ENCODE data around the gene GFRA4. TPM values are rescaled to one million over a fixed set of nuclear protein-coding genes. Genes with fewer than 3 reads are reported as not detected.
A peak's percentile ranks its signal among the peaks of the same experiment; 100 is the strongest.

The GFRA4 gene
- total RNA-seq, 1 experiment from 2014 or later: not detected

- TF ChIP-seq NR1H2 (CRISPR knock-in tag; IDR thresholded peaks at IDR 0.05): no peak
- no peak for TF ChIP-seq MLX (CRISPR knock-in tag; IDR thresholded peaks at IDR 0.05)
- no peak for TF ChIP-seq STAT6 (CRISPR knock-in tag; conservative IDR thresholded peaks at IDR 0.05; ENCODE audit: low read depth)
- no peak for TF ChIP-seq ZBTB21 (CRISPR knock-in tag; IDR thresholded peaks at IDR 0.05; ENCODE audit: borderline replicate concordance)
- TF ChIP-seq ZNF232 (CRISPR knock-in tag; IDR thresholded peaks at IDR 0.05): no peak
- no peak for TF ChIP-seq NFE2L1 (CRISPR knock-in tag; IDR thresholded peaks at IDR 0.05)
- TF ChIP-seq IRF2 (CRISPR knock-in tag; IDR thresholded peaks at IDR 0.05; ENCODE audit: borderline replicate concordance, low read depth): no peak
- TF ChIP-seq IRF1 (CRISPR knock-in tag; IDR thresholded peaks at IDR 0.05): no peak
- TF ChIP-seq ATF3 (CRISPR knock-in tag; conservative IDR thresholded peaks at IDR 0.05): no peak
- TF ChIP-seq ZNF121 (CRISPR knock-in tag; IDR thresholded peaks at IDR 0.05): no peak
- TF ChIP-seq ZNF396 (CRISPR knock-in tag; IDR thresholded peaks at IDR 0.05; ENCODE audit: borderline replicate concordance): no peak
- no peak for TF ChIP-seq ZNF281 (CRISPR knock-in tag; IDR thresholded peaks at IDR 0.05)
- POLR2A ChIA-PET: no interaction called here
- CTCF ChIA-PET: interaction anchor here (0.9 to 4.4 kb wide), 8 partner anchors 11 to 343 kb away, joined by 3 to 17 read pairs (median 6); no protein-coding TSS in a partner anchor
- H3K9me3 Mint-ChIP-seq: peaks cover 3% of the 10 kb centered on the region; the same call in 1 of the 2 replicates
- no peak for DNase-seq (ENCODE audit: low spot score)
- H3K4me3 Mint-ChIP-seq: peak overlapping the region; percentile 50
- peaks cover 8% of the 10 kb centered on the region; the same call in 1 of the 2 replicates for H3K4me1 Mint-ChIP-seq
- H3K27me3 Mint-ChIP-seq (ENCODE audit: low read depth): peaks cover 54% of the 10 kb centered on the region
- H3K36me3 Mint-ChIP-seq: no peaks in the 10 kb centered on the region
- ATAC-seq: no peak
- H3K27ac Mint-ChIP-seq: no peak overlapping the region
These were observed 3.5 kb downstream of the GFRA4 start for GRCh38 chr20:3659492-3660261.

GRCh38 chr20:3658716-3659491, 4.3 kb downstream of the GFRA4 start:
- peaks cover 3% of the 10 kb centered on the region; the same call in 1 of the 2 replicates for H3K9me3 Mint-ChIP-seq
- peaks cover 8% of the 10 kb centered on the region; the same call in 1 of the 2 replicates for H3K4me1 Mint-ChIP-seq
- ChIA-PET POLR2A (no interaction called here), CTCF (interaction anchor here (0.9 to 4.4 kb wide), 8 partner anchors 12 to 342 kb away, joined by 3 to 17 read pairs (median 5); no protein-coding TSS in a partner anchor)
- H3K27ac Mint-ChIP-seq: no peak overlapping the region
- ATAC-seq (no peak), DNase-seq (ENCODE audit: low spot score) (no peak)
- H3K4me3 Mint-ChIP-seq: no peak overlapping the region
- H3K36me3 Mint-ChIP-seq: no peaks in the 10 kb centered on the region
- H3K27me3 Mint-ChIP-seq (ENCODE audit: low read depth): peaks cover 48% of the 10 kb centered on the region
- TF ChIP-seq ARID4B (CRISPR knock-in tag; IDR thresholded peaks at IDR 0.05; ENCODE audit: borderline replicate concordance) (no peak), FOXP1 (CRISPR knock-in tag; IDR thresholded peaks at IDR 0.05; ENCODE audit: borderline replicate concordance) (no peak), ZNF317 (CRISPR knock-in tag; IDR thresholded peaks at IDR 0.05; ENCODE audit: borderline replicate concordance, low read depth) (no peak), ATF3 (CRISPR knock-in tag; conservative IDR thresholded peaks at IDR 0.05) (no peak), AR (CRISPR knock-in tag; IDR thresholded peaks at IDR 0.05) (no peak)

All from WTC11 (cell line).